A549 (cell line): Measurements from ENCODE around the gene ZNF106.

Experiments used
- JUNB ChIP-seq: fragments of >200 bp; sonication (Bioruptor Twin); formaldehyde crosslinking; IDR thresholded peaks from 2 replicates; pipeline ENCODE4 v1.6.1; 2016
- POLR2A ChIP-seq: IDR thresholded peaks from 2 replicates; pipeline ENCODE4 v1.6.1; 2012; ENCODE audit warnings: mild to moderate bottlenecking, low read length
- POLR2AphosphoS2 ChIP-seq: conservative IDR thresholded peaks from 2 replicates; pipeline ENCODE4 v1.6.1; 2012; ENCODE audit warnings: low read length, improper control_type of control experiment, inconsistent platforms
- RAD21 ChIP-seq, 2 experiments: fragments of >200 bp in 1 of 2; sonication (Bioruptor Twin) in 1 of 2; formaldehyde crosslinking in 1 of 2; IDR thresholded peaks in 1 of 2; conservative IDR thresholded peaks in 1 of 2; 2 replicates in 1 of 2; 3 replicates in 1 of 2; pipeline ENCODE4 v1.6.1; 2012 to 2018; ENCODE audit warnings: inconsistent platforms in 1 of 2
- RNF2 ChIP-seq: fragments of 200-600 bp; sonication (generic); IDR thresholded peaks from 2 replicates; pipeline ENCODE4 v1.6.1; 2016; ENCODE audit warnings: low read depth, mild to moderate bottlenecking, antibody characterized with exemption, moderate library complexity, borderline replicate concordance
- ZFP36 ChIP-seq: fragments of 450-650 bp; IDR thresholded peaks from 2 replicates; pipeline ENCODE4 v1.6.1; 2014; ENCODE audit warnings: borderline replicate concordance; ENCODE audit not compliant: partially characterized antibody
- ZNF302 ChIP-seq: fragments of 250-450 bp; sonication (Bioruptor Pico); IDR thresholded peaks from 2 replicates; pipeline ENCODE4 v1.9.0; 2021; ENCODE audit warnings: inconsistent platforms, mild to moderate bottlenecking, moderate library complexity
- TF ChIP-seq, protein P1 (sequence below): fragments of >200 bp; sonication (Bioruptor Twin); formaldehyde crosslinking; IDR thresholded peaks from 3 replicates; pipeline ENCODE4 v1.5.1; 2016
- TF ChIP-seq, protein P2 (sequence below): IDR thresholded peaks from 2 replicates; pipeline ENCODE4 v1.6.1; 2012; ENCODE audit warnings: low read depth, borderline replicate concordance
- TF ChIP-seq, protein P3 (sequence below): fragments of 450-650 bp; IDR thresholded peaks from 2 replicates; pipeline ENCODE4 v1.6.1; 2014; ENCODE audit warnings: antibody characterized with exemption
- TF ChIP-seq, protein P4 (sequence below): fragments of 200-600 bp; sonication (generic); IDR thresholded peaks from 2 replicates; pipeline ENCODE4 v1.6.1; 2016; ENCODE audit warnings: antibody characterized with exemption, mild to moderate bottlenecking, moderate library complexity

DNA sequence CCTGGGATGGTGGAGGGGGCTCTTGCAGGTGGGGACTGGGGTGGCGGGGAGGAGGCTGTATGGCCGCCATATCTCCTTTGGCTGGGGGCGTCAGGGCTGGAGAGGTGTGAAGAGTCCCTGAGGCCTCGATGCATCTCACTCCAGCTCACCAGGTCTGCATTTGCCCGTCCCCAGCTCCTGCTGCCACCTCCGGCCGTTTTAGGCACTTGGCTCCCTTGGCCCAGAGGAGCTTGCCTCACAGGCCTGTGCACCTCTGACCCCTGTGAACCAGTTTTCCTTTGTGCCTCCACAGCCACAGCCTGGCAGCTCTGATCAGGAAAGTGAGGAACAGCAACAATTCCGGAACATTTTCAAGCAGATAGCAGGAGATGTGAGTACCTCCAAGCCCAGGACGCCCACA, 81.9 kb downstream of the ZNF106 start:
- TF ChIP-seq ZFP36 = no peak
- TF ChIP-seq RNF2 = no peak
- TF ChIP-seq, protein P1, sequence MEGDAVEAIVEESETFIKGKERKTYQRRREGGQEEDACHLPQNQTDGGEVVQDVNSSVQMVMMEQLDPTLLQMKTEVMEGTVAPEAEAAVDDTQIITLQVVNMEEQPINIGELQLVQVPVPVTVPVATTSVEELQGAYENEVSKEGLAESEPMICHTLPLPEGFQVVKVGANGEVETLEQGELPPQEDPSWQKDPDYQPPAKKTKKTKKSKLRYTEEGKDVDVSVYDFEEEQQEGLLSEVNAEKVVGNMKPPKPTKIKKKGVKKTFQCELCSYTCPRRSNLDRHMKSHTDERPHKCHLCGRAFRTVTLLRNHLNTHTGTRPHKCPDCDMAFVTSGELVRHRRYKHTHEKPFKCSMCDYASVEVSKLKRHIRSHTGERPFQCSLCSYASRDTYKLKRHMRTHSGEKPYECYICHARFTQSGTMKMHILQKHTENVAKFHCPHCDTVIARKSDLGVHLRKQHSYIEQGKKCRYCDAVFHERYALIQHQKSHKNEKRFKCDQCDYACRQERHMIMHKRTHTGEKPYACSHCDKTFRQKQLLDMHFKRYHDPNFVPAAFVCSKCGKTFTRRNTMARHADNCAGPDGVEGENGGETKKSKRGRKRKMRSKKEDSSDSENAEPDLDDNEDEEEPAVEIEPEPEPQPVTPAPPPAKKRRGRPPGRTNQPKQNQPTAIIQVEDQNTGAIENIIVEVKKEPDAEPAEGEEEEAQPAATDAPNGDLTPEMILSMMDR = no peak
- no peak for TF ChIP-seq RAD21 (conservative IDR thresholded peaks at IDR 0.05 in 1 of 2, IDR thresholded peaks at IDR 0.05 in 1 of 2)
- no peak for TF ChIP-seq POLR2AphosphoS2
- no peak for TF ChIP-seq JUNB
- TF ChIP-seq, protein P2, sequence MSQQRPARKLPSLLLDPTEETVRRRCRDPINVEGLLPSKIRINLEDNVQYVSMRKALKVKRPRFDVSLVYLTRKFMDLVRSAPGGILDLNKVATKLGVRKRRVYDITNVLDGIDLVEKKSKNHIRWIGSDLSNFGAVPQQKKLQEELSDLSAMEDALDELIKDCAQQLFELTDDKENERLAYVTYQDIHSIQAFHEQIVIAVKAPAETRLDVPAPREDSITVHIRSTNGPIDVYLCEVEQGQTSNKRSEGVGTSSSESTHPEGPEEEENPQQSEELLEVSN = no peak
- TF ChIP-seq POLR2A = no peak
- TF ChIP-seq, protein P3, sequence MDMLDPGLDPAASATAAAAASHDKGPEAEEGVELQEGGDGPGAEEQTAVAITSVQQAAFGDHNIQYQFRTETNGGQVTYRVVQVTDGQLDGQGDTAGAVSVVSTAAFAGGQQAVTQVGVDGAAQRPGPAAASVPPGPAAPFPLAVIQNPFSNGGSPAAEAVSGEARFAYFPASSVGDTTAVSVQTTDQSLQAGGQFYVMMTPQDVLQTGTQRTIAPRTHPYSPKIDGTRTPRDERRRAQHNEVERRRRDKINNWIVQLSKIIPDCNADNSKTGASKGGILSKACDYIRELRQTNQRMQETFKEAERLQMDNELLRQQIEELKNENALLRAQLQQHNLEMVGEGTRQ = no peak
- TF ChIP-seq, protein P4, sequence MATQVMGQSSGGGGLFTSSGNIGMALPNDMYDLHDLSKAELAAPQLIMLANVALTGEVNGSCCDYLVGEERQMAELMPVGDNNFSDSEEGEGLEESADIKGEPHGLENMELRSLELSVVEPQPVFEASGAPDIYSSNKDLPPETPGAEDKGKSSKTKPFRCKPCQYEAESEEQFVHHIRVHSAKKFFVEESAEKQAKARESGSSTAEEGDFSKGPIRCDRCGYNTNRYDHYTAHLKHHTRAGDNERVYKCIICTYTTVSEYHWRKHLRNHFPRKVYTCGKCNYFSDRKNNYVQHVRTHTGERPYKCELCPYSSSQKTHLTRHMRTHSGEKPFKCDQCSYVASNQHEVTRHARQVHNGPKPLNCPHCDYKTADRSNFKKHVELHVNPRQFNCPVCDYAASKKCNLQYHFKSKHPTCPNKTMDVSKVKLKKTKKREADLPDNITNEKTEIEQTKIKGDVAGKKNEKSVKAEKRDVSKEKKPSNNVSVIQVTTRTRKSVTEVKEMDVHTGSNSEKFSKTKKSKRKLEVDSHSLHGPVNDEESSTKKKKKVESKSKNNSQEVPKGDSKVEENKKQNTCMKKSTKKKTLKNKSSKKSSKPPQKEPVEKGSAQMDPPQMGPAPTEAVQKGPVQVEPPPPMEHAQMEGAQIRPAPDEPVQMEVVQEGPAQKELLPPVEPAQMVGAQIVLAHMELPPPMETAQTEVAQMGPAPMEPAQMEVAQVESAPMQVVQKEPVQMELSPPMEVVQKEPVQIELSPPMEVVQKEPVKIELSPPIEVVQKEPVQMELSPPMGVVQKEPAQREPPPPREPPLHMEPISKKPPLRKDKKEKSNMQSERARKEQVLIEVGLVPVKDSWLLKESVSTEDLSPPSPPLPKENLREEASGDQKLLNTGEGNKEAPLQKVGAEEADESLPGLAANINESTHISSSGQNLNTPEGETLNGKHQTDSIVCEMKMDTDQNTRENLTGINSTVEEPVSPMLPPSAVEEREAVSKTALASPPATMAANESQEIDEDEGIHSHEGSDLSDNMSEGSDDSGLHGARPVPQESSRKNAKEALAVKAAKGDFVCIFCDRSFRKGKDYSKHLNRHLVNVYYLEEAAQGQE = no peak
- TF ChIP-seq ZNF302 = no peak
